GM12878 (cell line): ENCODE data around the gene DLG2. TPM values are rescaled to one million over a fixed set of nuclear protein-coding genes. Genes with fewer than 3 reads are reported as not detected.

Experiments used
- ATAC-seq: fragments of 200-7000 bp; cut with Tn5 transposase; 3 replicates; pipeline ENCODE4 v1.9.1; 2020; ENCODE audit warnings: mild to moderate bottlenecking, moderate library complexity
- BruUV-seq: library from RNA; stranded (reverse); fragments of 400-500 nt; replicated peaks from 2 replicates; lab custom pipeline; 2021; lab: Mats Ljungman, UMichigan
- CTCF ChIA-PET: fragments of 300-600 bp; sonication (Branson Sonifier 250); formaldehyde crosslinking; extraction: SDS; loops from one replicate; lab custom pipeline; 2021; ENCODE audit warnings: inconsistent platforms; lab: Yijun Ruan, JAX
- POLR2A ChIA-PET: fragments of 350-600 bp; formaldehyde crosslinking; extraction: SDS; loops from one replicate; lab custom pipeline; 2021; ENCODE audit warnings: inconsistent platforms; lab: Charles Lee
- RAD21 ChIA-PET: fragments of 300-600 bp; sonication (Branson Sonifier 250); formaldehyde crosslinking; loops from one replicate; lab custom pipeline; 2023; ENCODE audit warnings: antibody characterized with exemption; ENCODE audit not compliant: unreplicated experiment; lab: Charles Lee
- SMC1A ChIA-PET: fragments of 300-600 bp; sonication (Branson Sonifier 250); formaldehyde crosslinking; loops from one replicate; lab custom pipeline; 2023; ENCODE audit not compliant: unreplicated experiment, uncharacterized antibody; lab: Charles Lee
- DNase-seq: peaks from one replicate; pipeline ENCODE4 v3.0.0-alpha.2; 2011; ENCODE audit warnings: low read depth, low spot score
- FAIRE-seq: peaks from 3 replicates; lab custom pipeline; 2011; peaks lifted over from hg19 to GRCh38; lab: Jason Lieb, UNC
- H2AFZ ChIP-seq: 2 replicates; pipeline ENCODE4 v1.6.0; 2011; ENCODE audit warnings: low read depth, low read length, control low read depth; ENCODE audit not compliant: control insufficient read depth
- H3K27ac ChIP-seq: 2 replicates; pipeline ENCODE4 v1.5.1; 2011; ENCODE audit warnings: control low read depth; ENCODE audit not compliant: control insufficient read depth, insufficient read depth
- H3K27me3 ChIP-seq, 2 experiments: replicated peaks in 1 of 2; 2 replicates each; pipeline versions ENCODE4 v1.6.0 to v1.6.1; 2011; ENCODE audit warnings: low read length in 1 of 2; ENCODE audit not compliant: control insufficient read depth in 2 of 2, insufficient read depth in 2 of 2
- H3K36me3 ChIP-seq, 2 experiments: 2 replicates each; pipeline ENCODE4 v1.5.1; 2011; ENCODE audit warnings: low read length in 1 of 2; ENCODE audit not compliant: control insufficient read depth in 2 of 2, insufficient read depth in 2 of 2
- H3K4me1 ChIP-seq: 2 replicates; pipeline ENCODE4 v1.6.1; 2011; ENCODE audit warnings: mild to moderate bottlenecking, low read length, moderate library complexity, mixed read lengths; ENCODE audit not compliant: control insufficient read depth, insufficient read depth
- H3K4me2 ChIP-seq: 2 replicates; pipeline ENCODE4 v1.6.0; 2011; ENCODE audit warnings: control low read depth; ENCODE audit not compliant: control insufficient read depth, insufficient read depth
- H3K4me3 ChIP-seq: fragments of 200-600 bp; sonication (generic); 2 replicates; pipeline ENCODE4 v1.5.1; 2016
- H3K79me2 ChIP-seq: 2 replicates; pipeline ENCODE4 v1.6.0; 2011; ENCODE audit warnings: low read length; ENCODE audit not compliant: control insufficient read depth, insufficient read depth
- H3K9ac ChIP-seq: 2 replicates; pipeline ENCODE4 v1.8.0; 2011; ENCODE audit warnings: low read length, control low read depth, mixed read lengths; ENCODE audit not compliant: control insufficient read depth, insufficient read depth
- H3K9me3 ChIP-seq: replicated peaks from 3 replicates; pipeline ENCODE4 v1.5.1; 2011; ENCODE audit warnings: mild to moderate bottlenecking, low read length; ENCODE audit not compliant: control insufficient read depth, insufficient read depth
- H4K20me1 ChIP-seq: 2 replicates; pipeline ENCODE4 v1.6.0; 2011; ENCODE audit not compliant: control insufficient read depth, insufficient read depth
- BACH1 ChIP-seq: fragments of 450-650 bp; IDR thresholded peaks from 2 replicates; pipeline ENCODE4 v1.6.1; 2017; ENCODE audit warnings: mild to moderate bottlenecking, borderline replicate concordance
- CEBPB ChIP-seq, 2 experiments: fragments of 150-350 bp in 1 of 2; IDR thresholded peaks; 2 replicates each; pipeline ENCODE4 v1.6.1; 2012 to 2014; ENCODE audit warnings: low read depth in 2 of 2, low read length in 2 of 2, borderline replicate concordance in 1 of 2, inconsistent platforms in 1 of 2
- CHD4 ChIP-seq: fragments of 200-600 bp; sonication (generic); IDR thresholded peaks from 2 replicates; pipeline ENCODE4 v1.6.1; 2016; ENCODE audit warnings: mild to moderate bottlenecking
- FOXK2 ChIP-seq: fragments of 450-650 bp; IDR thresholded peaks from 2 replicates; pipeline ENCODE4 v1.6.1; 2017; ENCODE audit warnings: mild to moderate bottlenecking, moderate library complexity
- JUNB ChIP-seq: IDR thresholded peaks from 2 replicates; pipeline ENCODE4 v1.6.1; 2016; ENCODE audit warnings: antibody characterized with exemption, mild to moderate bottlenecking
- LARP7 ChIP-seq: fragments of 450-650 bp; IDR thresholded peaks from 2 replicates; pipeline ENCODE4 v1.6.1; 2017; ENCODE audit warnings: mild to moderate bottlenecking
- MEF2B ChIP-seq: fragments of 450-650 bp; IDR thresholded peaks from 2 replicates; pipeline ENCODE4 v1.6.1; 2018; ENCODE audit warnings: mild to moderate bottlenecking, moderate library complexity; ENCODE audit not compliant: partially characterized antibody, poor library complexity, severe bottlenecking
- MXI1 ChIP-seq: fragments of 150-350 bp; IDR thresholded peaks from 2 replicates; pipeline ENCODE4 v1.6.1; 2011; ENCODE audit warnings: low read depth, mild to moderate bottlenecking, inconsistent platforms, low read length, improper control_type of control experiment
- NFXL1 ChIP-seq: fragments of 450-650 bp; IDR thresholded peaks from 2 replicates; pipeline ENCODE4 v1.6.1; 2017; ENCODE audit warnings: antibody characterized with exemption, mild to moderate bottlenecking, borderline replicate concordance
- YBX1 ChIP-seq: fragments of 450-650 bp; IDR thresholded peaks from 2 replicates; pipeline ENCODE4 v1.6.1; 2016; ENCODE audit warnings: antibody characterized with exemption
- WGBS: methylation state at CpG from one replicate; pipeline ENCODE4 v1.1.6; 2016; ENCODE audit warnings: low lambda C conversion rate; ENCODE audit not compliant: insufficient replicate concordance, insufficient coverage; ENCODE audit errors: missing lambda C conversion rate; 5-methylcytosine and 5-hydroxymethylcytosine counted together
- in situ Hi-C: fragments of 300-500 bp; cut with MboI; formaldehyde crosslinking; loops from 9 replicates; pipeline ENCODE4 v1.14.3; 2018; ENCODE audit warnings: mixed read lengths
- intact Hi-C: fragments of 100-400 bp; cut with micrococcal nuclease; formaldehyde crosslinking; loops from one replicate; pipeline ENCODE4 v1.14.2; 2022; ENCODE audit not compliant: unreplicated experiment
- polyA plus RNA-seq, 11 experiments: library from polyadenylated mRNA; depleted of rRNA in 4 of 11; unstranded in 6 of 11; stranded (reverse) in 5 of 11; fragments of >200 nt; fragmentation: Nextera tagmentation in 4 of 11; fragmentation: Illumina TruSeq in 1 of 11; extraction: Ambion mirVana in 4 of 11; extraction: Trizol in 1 of 11; gene quantifications; 1 replicate in 1 of 11; 2 replicates in 10 of 11; pipeline versions ENCODE4 v1.2.1 to v1.2.3, GENCODE V29; 2011 to 2016; ENCODE audit warnings: inconsistent platforms in 2 of 11, missing spikeins in 2 of 11, low read depth in 1 of 11
- total RNA-seq, 4 experiments: library from RNA; depleted of rRNA in 3 of 4; stranded (reverse); fragments of >200 nt in 3 of 4; fragmentation: Illumina TruSeq in 1 of 4; extraction: Trizol in 1 of 4; gene quantifications; 2 replicates each; pipeline versions ENCODE4 v1.2.1 to v1.2.3, GENCODE V29; 2013 to 2021
- TF ChIP-seq, protein P1 (sequence below): fragments of 450-650 bp; IDR thresholded peaks from 2 replicates; pipeline ENCODE4 v1.6.1; 2016; ENCODE audit warnings: mild to moderate bottlenecking
- TF ChIP-seq, protein P2 (sequence below): IDR thresholded peaks from 2 replicates; pipeline ENCODE4 v1.6.1; 2011; ENCODE audit warnings: borderline replicate concordance, low read depth, mild to moderate bottlenecking, moderate library complexity, low read length; ENCODE audit not compliant: insufficient read depth, poor library complexity, severe bottlenecking
- TF ChIP-seq, protein P3 (sequence below): fragments of 450-650 bp; IDR thresholded peaks from 2 replicates; pipeline ENCODE4 v1.6.1; 2016; ENCODE audit warnings: mild to moderate bottlenecking

Gene DLG2
- total and polyA plus RNA-seq, 10 of the 15 experiments (the other 5 are each of a cell fraction or from before 2014, with no cell fraction given), result 0.09 to 0.98 (median 0.35) TPM

DNA sequence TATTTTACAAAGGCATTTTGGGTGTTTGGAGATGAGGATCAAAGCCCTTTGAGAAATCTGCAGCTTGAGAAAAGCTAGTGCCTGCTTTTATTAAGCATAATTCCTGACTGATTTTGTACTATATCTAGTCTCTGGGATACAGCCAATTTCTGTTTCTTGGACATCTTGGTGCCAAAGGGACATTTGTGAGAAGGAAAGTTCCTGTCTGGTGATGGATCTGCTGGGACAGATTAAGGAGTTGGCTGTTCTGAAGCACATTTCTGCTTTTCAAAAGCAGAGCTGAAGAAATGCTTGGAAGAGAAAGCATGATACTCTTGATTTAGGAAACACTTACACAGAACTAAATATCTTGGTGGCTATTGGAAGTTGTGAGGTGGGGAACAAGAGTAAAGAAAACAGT lies 2086.4 kb downstream of the DLG2 start:
- SMC1A ChIA-PET, result interaction anchor here (1.1 kb wide), 1 partner anchor 10 kb away, joined by 3 read pairs; no protein-coding TSS in a partner anchor

DNA sequence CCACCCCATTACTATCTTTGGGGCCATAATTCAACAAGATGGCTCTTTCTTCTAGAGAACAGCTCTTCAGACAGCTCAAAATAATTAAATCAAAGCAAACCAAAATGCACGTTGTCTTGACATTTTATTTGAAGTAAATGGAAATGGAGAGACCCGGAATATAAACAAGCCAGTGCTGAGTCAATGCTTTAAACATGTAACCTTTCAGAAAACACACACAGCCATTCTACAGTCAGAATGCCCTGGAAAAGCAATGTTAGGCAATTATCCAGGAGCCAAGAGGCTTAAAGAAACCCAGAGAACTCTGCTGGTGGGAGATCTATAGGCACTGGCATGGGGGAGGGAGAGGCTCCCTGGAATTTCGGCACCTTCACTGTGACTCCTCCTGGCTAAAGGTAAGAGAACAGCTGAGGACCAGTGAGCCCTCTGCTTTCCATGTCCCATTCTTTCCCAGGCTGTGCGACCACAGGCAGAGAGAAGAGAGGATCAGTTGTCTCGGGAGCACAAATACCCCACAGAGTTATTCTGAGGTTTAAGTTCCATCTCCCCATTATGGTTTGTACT lies 2086.9 kb downstream of the DLG2 start:
- CTCF ChIA-PET, result no interaction called here
- TF ChIP-seq JUNB (no peak), LARP7 (no peak), MXI1 (no peak), CHD4 (no peak), YBX1 (no peak), FOXK2 (no peak)
- TF ChIP-seq, protein P1, sequence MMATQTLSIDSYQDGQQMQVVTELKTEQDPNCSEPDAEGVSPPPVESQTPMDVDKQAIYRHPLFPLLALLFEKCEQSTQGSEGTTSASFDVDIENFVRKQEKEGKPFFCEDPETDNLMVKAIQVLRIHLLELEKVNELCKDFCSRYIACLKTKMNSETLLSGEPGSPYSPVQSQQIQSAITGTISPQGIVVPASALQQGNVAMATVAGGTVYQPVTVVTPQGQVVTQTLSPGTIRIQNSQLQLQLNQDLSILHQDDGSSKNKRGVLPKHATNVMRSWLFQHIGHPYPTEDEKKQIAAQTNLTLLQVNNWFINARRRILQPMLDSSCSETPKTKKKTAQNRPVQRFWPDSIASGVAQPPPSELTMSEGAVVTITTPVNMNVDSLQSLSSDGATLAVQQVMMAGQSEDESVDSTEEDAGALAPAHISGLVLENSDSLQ, result no peak
- TF ChIP-seq, protein P2, sequence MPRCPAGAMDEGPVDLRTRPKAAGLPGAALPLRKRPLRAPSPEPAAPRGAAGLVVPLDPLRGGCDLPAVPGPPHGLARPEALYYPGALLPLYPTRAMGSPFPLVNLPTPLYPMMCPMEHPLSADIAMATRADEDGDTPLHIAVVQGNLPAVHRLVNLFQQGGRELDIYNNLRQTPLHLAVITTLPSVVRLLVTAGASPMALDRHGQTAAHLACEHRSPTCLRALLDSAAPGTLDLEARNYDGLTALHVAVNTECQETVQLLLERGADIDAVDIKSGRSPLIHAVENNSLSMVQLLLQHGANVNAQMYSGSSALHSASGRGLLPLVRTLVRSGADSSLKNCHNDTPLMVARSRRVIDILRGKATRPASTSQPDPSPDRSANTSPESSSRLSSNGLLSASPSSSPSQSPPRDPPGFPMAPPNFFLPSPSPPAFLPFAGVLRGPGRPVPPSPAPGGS, result no peak

More for the DNA sequence above, 2086.4 kb downstream of the DLG2 start:
- Histone ChIP-seq H3K4me2 (no peak overlapping the region), H3K36me3 (no peaks in the 10 kb centered on the region), H3K4me3 (no peak overlapping the region), H3K4me1 (no peaks in the 10 kb centered on the region), H3K27me3 (no peaks in the 10 kb centered on the region; a peak in 1 of 4 replicates), H4K20me1 (no peaks in the 10 kb centered on the region), H3K9me3 (no peaks in the 10 kb centered on the region), H3K27ac (no peak overlapping the region), H2AFZ (no peak overlapping the region), H3K79me2 (no peaks in the 10 kb centered on the region), H3K9ac (no peak overlapping the region)
- ChIA-PET CTCF (no interaction called here), POLR2A (interaction anchor here (0.6 kb wide), 1 partner anchor 47 kb away, joined by 3 read pairs; no protein-coding TSS in a partner anchor), RAD21 (no interaction called here)
- TF ChIP-seq CHD4, result no peak
- TF ChIP-seq, protein P3, sequence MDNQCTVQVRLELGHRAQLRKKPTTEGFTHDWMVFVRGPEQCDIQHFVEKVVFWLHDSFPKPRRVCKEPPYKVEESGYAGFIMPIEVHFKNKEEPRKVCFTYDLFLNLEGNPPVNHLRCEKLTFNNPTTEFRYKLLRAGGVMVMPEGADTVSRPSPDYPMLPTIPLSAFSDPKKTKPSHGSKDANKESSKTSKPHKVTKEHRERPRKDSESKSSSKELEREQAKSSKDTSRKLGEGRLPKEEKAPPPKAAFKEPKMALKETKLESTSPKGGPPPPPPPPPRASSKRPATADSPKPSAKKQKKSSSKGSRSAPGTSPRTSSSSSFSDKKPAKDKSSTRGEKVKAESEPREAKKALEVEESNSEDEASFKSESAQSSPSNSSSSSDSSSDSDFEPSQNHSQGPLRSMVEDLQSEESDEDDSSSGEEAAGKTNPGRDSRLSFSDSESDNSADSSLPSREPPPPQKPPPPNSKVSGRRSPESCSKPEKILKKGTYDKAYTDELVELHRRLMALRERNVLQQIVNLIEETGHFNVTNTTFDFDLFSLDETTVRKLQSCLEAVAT, result no peak
- TF ChIP-seq MEF2B, result no peak
- no peak for TF ChIP-seq NFXL1
- TF ChIP-seq BACH1, result no peak
- TF ChIP-seq CEBPB (IDR thresholded peaks at IDR 0.05; ENCODE audit: borderline replicate concordance in 1 of 2, low read depth in 2 of 2, low read length in 2 of 2), result no peak
- intact Hi-C loops (no loop called here), in situ Hi-C loops (no loop called here)
- FAIRE-seq (no peak), ATAC-seq (no peak), DNase-seq (no peak)
- no TSS peak for BruUV-seq

More for the DNA sequence above, 2086.9 kb downstream of the DLG2 start:
- Histone ChIP-seq H3K36me3 (no peaks in the 10 kb centered on the region), H3K9me3 (no peaks in the 10 kb centered on the region), H3K4me1 (no peaks in the 10 kb centered on the region), H3K27ac (no peak overlapping the region), H3K79me2 (no peaks in the 10 kb centered on the region), H4K20me1 (no peaks in the 10 kb centered on the region), H2AFZ (no peak overlapping the region), H3K4me3 (no peak overlapping the region), H3K27me3 (no peaks in the 10 kb centered on the region; a peak in 1 of 4 replicates), H3K4me2 (no peak overlapping the region), H3K9ac (no peak overlapping the region)
- in situ Hi-C loops (no loop called here), intact Hi-C loops (no loop called here)
- RAD21 ChIA-PET, result no interaction called here
- POLR2A ChIA-PET, result interaction anchor here (0.6 kb wide), 1 partner anchor 46 kb away, joined by 3 read pairs; no protein-coding TSS in a partner anchor
- SMC1A ChIA-PET, result interaction anchor here (1.1 kb wide), 1 partner anchor 10 kb away, joined by 3 read pairs; no protein-coding TSS in a partner anchor
- no TSS peak for BruUV-seq
- DNase-seq (no peak), FAIRE-seq (no peak), ATAC-seq (no peak)
- 33% methylated on average over 5 of the region's 5 CpGs for WGBS
